HepG2 (cell line): ENCODE data around the gene SYTL1. TPM values are rescaled to one million over a fixed set of nuclear protein-coding genes. Genes with fewer than 3 reads are reported as not detected.

Source experiments
- ATAC-seq: fragments of 200-7000 bp; cut with Tn5 transposase; 3 replicates; pipeline ENCODE4 v1.9.1; 2020; ENCODE audit warnings: mild to moderate bottlenecking, moderate library complexity
- BruUV-seq: library from RNA; stranded (reverse); fragments of 400-500 nt; replicated peaks from 2 replicates; lab custom pipeline; 2021; lab: Mats Ljungman, UMichigan
- CTCF ChIA-PET: fragments of 300-600 bp; formaldehyde crosslinking; extraction: SDS; loops from one replicate; lab custom pipeline; 2021; ENCODE audit warnings: low total read pairs, inconsistent platforms, low intra/inter-chr PET ratio; lab: Yijun Ruan, JAX
- POLR2A ChIA-PET: fragments of 350-600 bp; sonication (Branson Sonifier 250); formaldehyde crosslinking; loops from one replicate; lab custom pipeline; 2020; ENCODE audit warnings: antibody characterized with exemption, inconsistent platforms; lab: Yijun Ruan, JAX
- DNase-seq: peaks from one replicate; pipeline ENCODE4 v3.0.0-alpha.2; 2015; ENCODE audit warnings: low spot score
- FAIRE-seq: peaks from 3 replicates; lab custom pipeline; 2011; peaks lifted over from hg19 to GRCh38; lab: Jason Lieb, UNC
- H2AFZ ChIP-seq: one replicate; pipeline ENCODE4 v1.6.1; 2011; ENCODE audit warnings: low read length, inconsistent platforms
- H3K27ac ChIP-seq: fragments of 300-600 bp; 3 replicates; pipeline ENCODE4 v1.8.0; 2011; ENCODE audit warnings: mixed run types, mild to moderate bottlenecking, mixed read lengths, low read length, inconsistent platforms; ENCODE audit not compliant: insufficient read depth; ENCODE audit errors: extremely low read length
- H3K27me3 ChIP-seq, 2 experiments: fragments of 200-600 bp in 1 of 2; 2 replicates in 1 of 2; 3 replicates in 1 of 2; pipeline versions ENCODE4 v1.6.0 to v1.8.0; 2011; ENCODE audit warnings: low read length in 2 of 2, mild to moderate bottlenecking in 2 of 2, moderate library complexity in 2 of 2, inconsistent platforms in 1 of 2; ENCODE audit not compliant: insufficient read depth in 2 of 2, control insufficient read depth in 1 of 2
- H3K36me3 ChIP-seq, 2 experiments: fragments of 200-600 bp in 1 of 2; replicated peaks in 1 of 2; 2 replicates in 1 of 2; 3 replicates in 1 of 2; pipeline versions ENCODE4 v1.5.1 to v1.8.0; 2011; ENCODE audit warnings: low read length in 2 of 2, inconsistent platforms in 1 of 2; ENCODE audit not compliant: insufficient read depth in 2 of 2, control insufficient read depth in 1 of 2
- H3K4me1 ChIP-seq: 2 replicates; pipeline ENCODE4 v1.5.1; 2012; ENCODE audit warnings: low read length, inconsistent platforms; ENCODE audit not compliant: insufficient read depth
- H3K4me2 ChIP-seq: 2 replicates; pipeline ENCODE4 v1.6.0; 2011; ENCODE audit warnings: low read depth, low read length, inconsistent platforms
- H3K4me3 ChIP-seq, 3 experiments: fragments of 200-600 bp in 1 of 3; sonication (generic), shearing (Covaris generic) in 1 of 3; replicated peaks in 1 of 3; 2 replicates each; pipeline ENCODE4 v1.5.1; 2011 to 2016; ENCODE audit warnings: low read length in 3 of 3, inconsistent platforms in 2 of 3, low read depth in 2 of 3, mild to moderate bottlenecking in 2 of 3, control low read depth in 1 of 3, mixed read lengths in 1 of 3; ENCODE audit not compliant: insufficient read depth in 1 of 3
- H3K79me2 ChIP-seq: one replicate; pipeline ENCODE4 v1.6.1; 2011; ENCODE audit warnings: low read length, inconsistent platforms; ENCODE audit not compliant: insufficient read depth
- H3K9ac ChIP-seq: 2 replicates; pipeline ENCODE4 v1.6.0; 2011; ENCODE audit warnings: mild to moderate bottlenecking, low read depth, low read length, inconsistent platforms; ENCODE audit not compliant: insufficient read depth
- H3K9me3 ChIP-seq: 2 replicates; pipeline ENCODE4 v1.5.1; 2012; ENCODE audit warnings: mild to moderate bottlenecking, low read length
- H4K20me1 ChIP-seq: 2 replicates; pipeline ENCODE4 v1.6.0; 2011; ENCODE audit warnings: inconsistent platforms, mild to moderate bottlenecking, low read length, moderate library complexity; ENCODE audit not compliant: insufficient read depth
- ARNT ChIP-seq: fragments of 450-650 bp; IDR thresholded peaks from 2 replicates; pipeline ENCODE4 v1.6.1; 2017
- BHLHE40 ChIP-seq: IDR thresholded peaks from 2 replicates; pipeline ENCODE4 v1.6.1; 2011; ENCODE audit warnings: low read length, improper control_type of control experiment
- MAFK ChIP-seq, 2 experiments: IDR thresholded peaks in 1 of 2; conservative IDR thresholded peaks in 1 of 2; 2 replicates each; pipeline ENCODE4 v1.6.1; 2011; ENCODE audit warnings: improper control_type of control experiment in 2 of 2, low read length in 2 of 2
- MLLT10 ChIP-seq: sonication (generic); formaldehyde crosslinking; IDR thresholded peaks from 2 replicates; pipeline ENCODE4 v1.4.0; 2020; ENCODE audit warnings: missing genetic modification reagents
- SMARCE1 ChIP-seq: fragments of 450-650 bp; IDR thresholded peaks from 2 replicates; pipeline ENCODE4 v1.6.1; 2017; ENCODE audit warnings: borderline replicate concordance
- ZNF24 ChIP-seq: fragments of 450-650 bp; IDR thresholded peaks from 2 replicates; pipeline ENCODE4 v1.6.1; 2017; ENCODE audit warnings: antibody characterized with exemption, mild to moderate bottlenecking
- ZNF30 ChIP-seq: sonication (generic); formaldehyde crosslinking; IDR thresholded peaks from 2 replicates; pipeline ENCODE4 v1.5.0; 2020; ENCODE audit warnings: mild to moderate bottlenecking, missing genetic modification reagents
- ZNF335 ChIP-seq: sonication (generic); formaldehyde crosslinking; IDR thresholded peaks from 2 replicates; pipeline ENCODE4 v1.4.0; 2020; ENCODE audit warnings: missing genetic modification reagents
- ZNF558 ChIP-seq: sonication (generic); formaldehyde crosslinking; IDR thresholded peaks from 2 replicates; pipeline ENCODE4 v1.9.0; 2022; ENCODE audit warnings: mild to moderate bottlenecking, missing genetic modification reagents, borderline replicate concordance
- WGBS: methylation state at CpG from one replicate; pipeline ENCODE4 v1.1.6; 2017; ENCODE audit warnings: low lambda C conversion rate; 5-methylcytosine and 5-hydroxymethylcytosine counted together
- in situ Hi-C: cut with HindIII; loops from 2 replicates; pipeline ENCODE4 v1.10.0; 2017; ENCODE audit warnings: low pct_unique_long_range_greater_than_20kb; ENCODE audit not compliant: extremely low pct_ligation_motif_present
- intact Hi-C: fragments of 100-400 bp; cut with micrococcal nuclease; formaldehyde crosslinking; loops from one replicate; pipeline ENCODE4 v1.10.0; 2022; ENCODE audit not compliant: unreplicated experiment
- polyA plus RNA-seq, 8 experiments: library from polyadenylated mRNA; depleted of rRNA in 3 of 8; stranded (reverse) in 7 of 8; unstranded in 1 of 8; fragments of >200 nt; fragmentation: Illumina TruSeq in 4 of 8; extraction: Trizol in 4 of 8; gene quantifications; 2 replicates each; pipeline versions ENCODE4 v1.2.1 to v1.2.3, GENCODE V29; 2011 to 2016; ENCODE audit warnings: low read depth in 4 of 8, missing spikeins in 1 of 8, mixed read lengths in 1 of 8; ENCODE audit not compliant: insufficient read depth in 1 of 8
- total RNA-seq, 5 experiments: library from RNA; depleted of rRNA; stranded (reverse); fragments of >200 nt; fragmentation: Illumina TruSeq; extraction: Trizol; gene quantifications; 2 replicates each; pipeline ENCODE4 v1.2.3, GENCODE V29; 2016; ENCODE audit warnings: low read depth in 1 of 5
- TF ChIP-seq, protein P1 (sequence below): sonication (generic); formaldehyde crosslinking; IDR thresholded peaks from 2 replicates; pipeline ENCODE4 v1.5.1; 2020; ENCODE audit warnings: missing genetic modification reagents, mild to moderate bottlenecking, borderline replicate concordance
- TF ChIP-seq, protein P2 (sequence below): IDR thresholded peaks from 2 replicates; pipeline ENCODE4 v1.6.1; 2016; ENCODE audit warnings: missing compliant biosample characterization, missing genetic modification reagents, borderline replicate concordance
- TF ChIP-seq, protein P3 (sequence below): sonication (generic); formaldehyde crosslinking; IDR thresholded peaks from 2 replicates; pipeline ENCODE4 v1.9.0; 2021; ENCODE audit warnings: missing genetic modification reagents, borderline replicate concordance
- TF ChIP-seq, protein P4 (sequence below): sonication (generic); formaldehyde crosslinking; IDR thresholded peaks from 2 replicates; pipeline ENCODE4 v1.5.0; 2020; ENCODE audit warnings: missing genetic modification reagents

Gene SYTL1
- total and polyA plus RNA-seq, 2 of the 13 experiments (the other 11 are each of a cell fraction or from before 2014, with no cell fraction given): 11.1 to 17.8 TPM

DNA sequence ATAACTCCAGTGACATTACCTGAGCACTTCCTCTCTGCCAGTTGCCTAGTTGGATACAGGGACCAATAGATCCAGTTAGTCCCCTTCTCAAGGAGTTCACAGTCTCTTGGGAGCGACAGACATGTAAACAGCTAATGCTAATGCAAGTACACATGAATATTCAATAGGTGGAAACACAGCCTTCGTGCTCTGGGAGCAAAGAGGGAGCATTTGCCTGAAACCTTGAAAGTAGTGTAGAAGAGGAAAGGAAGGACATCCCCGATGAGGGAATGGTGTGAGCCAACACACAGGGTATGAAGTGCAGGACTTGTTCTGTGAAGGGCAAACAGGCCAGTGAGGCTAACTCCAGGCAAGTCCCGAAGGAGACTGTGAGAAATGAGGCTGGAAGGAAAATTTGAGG lies 23.7 kb upstream of the SYTL1 start:
- no peaks in the 10 kb centered on the region for H3K36me3 ChIP-seq
- no TSS peak for BruUV-seq
- H4K20me1 ChIP-seq: no peaks in the 10 kb centered on the region
- H3K4me2 ChIP-seq: no peak overlapping the region
- H3K9ac ChIP-seq: no peak overlapping the region
- WGBS: 1% methylated on average over 4 of the region's 4 CpGs
- H3K9me3 ChIP-seq: no peaks in the 10 kb centered on the region
- no peak overlapping the region for H3K4me3 ChIP-seq
- ATAC-seq: no peak
- in situ Hi-C loops (no loop called here), intact Hi-C loops (no loop called here)
- no peak overlapping the region for H3K27ac ChIP-seq
- TF ChIP-seq ZNF24 (no peak), MLLT10 (CRISPR knock-in tag) (no peak), ZNF335 (no peak), ZNF558 (CRISPR knock-in tag) (no peak), SMARCE1 (no peak), ZNF30 (no peak), MAFK (conservative IDR thresholded peaks at IDR 0.05 in 1 of 2, IDR thresholded peaks at IDR 0.05 in 1 of 2; ENCODE audit: low read length in 2 of 2) (no peak), BHLHE40 (no peak), ARNT (no peak)
- TF ChIP-seq, protein P1, sequence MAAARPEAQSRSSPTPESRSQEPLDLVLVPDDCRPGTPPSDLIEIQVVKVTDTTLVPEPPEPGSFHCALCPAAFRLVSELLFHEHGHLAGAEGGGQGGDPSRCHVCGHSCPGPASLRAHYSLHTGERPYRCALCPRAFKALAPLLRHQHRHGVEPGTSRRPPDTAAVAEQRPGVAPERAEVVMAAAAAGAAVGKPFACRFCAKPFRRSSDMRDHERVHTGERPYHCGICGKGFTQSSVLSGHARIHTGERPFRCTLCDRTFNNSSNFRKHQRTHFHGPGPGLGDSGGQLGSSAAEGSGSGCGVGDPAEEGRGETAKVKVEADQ: no peak
- TF ChIP-seq, protein P2, sequence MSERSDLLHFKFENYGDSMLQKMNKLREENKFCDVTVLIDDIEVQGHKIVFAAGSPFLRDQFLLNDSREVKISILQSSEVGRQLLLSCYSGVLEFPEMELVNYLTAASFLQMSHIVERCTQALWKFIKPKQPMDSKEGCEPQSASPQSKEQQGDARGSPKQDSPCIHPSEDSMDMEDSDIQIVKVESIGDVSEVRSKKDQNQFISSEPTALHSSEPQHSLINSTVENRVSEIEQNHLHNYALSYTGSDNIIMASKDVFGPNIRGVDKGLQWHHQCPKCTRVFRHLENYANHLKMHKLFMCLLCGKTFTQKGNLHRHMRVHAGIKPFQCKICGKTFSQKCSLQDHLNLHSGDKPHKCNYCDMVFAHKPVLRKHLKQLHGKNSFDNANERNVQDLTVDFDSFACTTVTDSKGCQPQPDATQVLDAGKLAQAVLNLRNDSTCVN (CRISPR knock-in tag): no peak
- TF ChIP-seq, protein P3, sequence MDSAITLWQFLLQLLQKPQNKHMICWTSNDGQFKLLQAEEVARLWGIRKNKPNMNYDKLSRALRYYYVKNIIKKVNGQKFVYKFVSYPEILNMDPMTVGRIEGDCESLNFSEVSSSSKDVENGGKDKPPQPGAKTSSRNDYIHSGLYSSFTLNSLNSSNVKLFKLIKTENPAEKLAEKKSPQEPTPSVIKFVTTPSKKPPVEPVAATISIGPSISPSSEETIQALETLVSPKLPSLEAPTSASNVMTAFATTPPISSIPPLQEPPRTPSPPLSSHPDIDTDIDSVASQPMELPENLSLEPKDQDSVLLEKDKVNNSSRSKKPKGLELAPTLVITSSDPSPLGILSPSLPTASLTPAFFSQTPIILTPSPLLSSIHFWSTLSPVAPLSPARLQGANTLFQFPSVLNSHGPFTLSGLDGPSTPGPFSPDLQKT (CRISPR knock-in tag): no peak
- TF ChIP-seq, protein P4, sequence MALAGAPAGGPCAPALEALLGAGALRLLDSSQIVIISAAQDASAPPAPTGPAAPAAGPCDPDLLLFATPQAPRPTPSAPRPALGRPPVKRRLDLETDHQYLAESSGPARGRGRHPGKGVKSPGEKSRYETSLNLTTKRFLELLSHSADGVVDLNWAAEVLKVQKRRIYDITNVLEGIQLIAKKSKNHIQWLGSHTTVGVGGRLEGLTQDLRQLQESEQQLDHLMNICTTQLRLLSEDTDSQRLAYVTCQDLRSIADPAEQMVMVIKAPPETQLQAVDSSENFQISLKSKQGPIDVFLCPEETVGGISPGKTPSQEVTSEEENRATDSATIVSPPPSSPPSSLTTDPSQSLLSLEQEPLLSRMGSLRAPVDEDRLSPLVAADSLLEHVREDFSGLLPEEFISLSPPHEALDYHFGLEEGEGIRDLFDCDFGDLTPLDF: no peak
- H3K27me3 ChIP-seq: peaks cover 0 to 19% of the 10 kb centered on the region in 2 experiments; a peak in 2 of 5 replicates
- CTCF ChIA-PET: no interaction called here
- no peak for FAIRE-seq
- no peak overlapping the region for H2AFZ ChIP-seq
- H3K79me2 ChIP-seq: peaks cover 8% of the 10 kb centered on the region
- peaks cover 24% of the 10 kb centered on the region for H3K4me1 ChIP-seq
- no peak for DNase-seq
- POLR2A ChIA-PET: no interaction called here
